Endothelial cell (in vitro differentiated cells): ENCODE data around the gene GOLGA1. TPM values are rescaled to one million over a fixed set of nuclear protein-coding genes. Genes with fewer than 3 reads are reported as not detected.
"Not testable (repeated sequence)": the region's sequence is repeated elsewhere in the genome, so short reads cannot be mapped to it uniquely, and the experiment has no call there.

Experiments
- DNase-seq: peaks from one replicate; pipeline ENCODE4 v3.0.0; 2021; ENCODE audit warnings: low spot score
- H3K27ac Mint-ChIP-seq: one replicate; pipeline ENCODE4 v1.8.0; 2021; ENCODE audit warnings: mixed read lengths, inconsistent platforms; ENCODE audit not compliant: unreplicated experiment
- H3K27me3 Mint-ChIP-seq: one replicate; pipeline ENCODE4 v1.8.0; 2021; ENCODE audit warnings: mild to moderate bottlenecking, moderate library complexity, mixed read lengths, inconsistent platforms; ENCODE audit not compliant: unreplicated experiment
- H3K36me3 Mint-ChIP-seq: one replicate; pipeline ENCODE4 v1.8.0; 2021; ENCODE audit warnings: mild to moderate bottlenecking, low read depth, mixed read lengths, inconsistent platforms; ENCODE audit not compliant: unreplicated experiment
- H3K4me1 Mint-ChIP-seq: one replicate; pipeline ENCODE4 v1.8.0; 2021; ENCODE audit warnings: mild to moderate bottlenecking, mixed read lengths, inconsistent platforms; ENCODE audit not compliant: unreplicated experiment
- H3K4me3 Mint-ChIP-seq: one replicate; pipeline ENCODE4 v1.8.0; 2021; ENCODE audit warnings: mild to moderate bottlenecking, mixed read lengths, inconsistent platforms; ENCODE audit not compliant: unreplicated experiment
- H3K9me3 Mint-ChIP-seq: one replicate; pipeline ENCODE4 v1.8.0; 2021; ENCODE audit warnings: mixed read lengths, inconsistent platforms; ENCODE audit not compliant: unreplicated experiment
- total RNA-seq: library from RNA; stranded (reverse); fragmentation: NEBNext Ultra II Directional; extraction: Animal tissue kit (Norgen Biotek cat#: 25700); gene quantifications from one replicate; pipeline ENCODE4 v1.2.1, GENCODE V29; 2021; ENCODE audit not compliant: unreplicated experiment
- TF ChIP-seq, protein P1 (sequence below): fragments of 200-600 bp; sonication (generic); IDR thresholded peaks from one replicate; pipeline ENCODE4 v1.5.0; 2021; ENCODE audit warnings: antibody characterized with exemption; ENCODE audit not compliant: unreplicated experiment

Gene GOLGA1
- total RNA-seq, 1 donor from 2014 or later = 14.8 TPM

DNA sequence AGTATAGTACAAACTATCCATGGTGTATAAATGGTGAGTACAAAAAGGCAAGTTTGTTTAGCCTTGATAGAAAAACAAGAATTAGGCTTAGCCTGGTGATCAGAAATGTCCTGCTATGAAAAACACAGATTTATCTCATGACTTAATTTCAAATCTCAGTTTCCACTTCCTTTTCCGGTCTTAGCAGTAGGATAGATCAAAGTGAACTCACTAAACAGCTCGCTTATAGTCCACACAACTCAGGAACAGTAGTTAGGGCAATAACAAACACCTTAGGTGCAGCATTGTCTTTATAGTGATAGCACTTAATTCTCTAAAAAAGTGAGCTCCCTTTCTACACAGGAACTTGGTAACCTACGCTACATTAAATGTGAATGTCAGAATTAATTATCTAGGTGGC is 11.4 kb downstream of the GOLGA1 start:
- TF ChIP-seq, protein P1, sequence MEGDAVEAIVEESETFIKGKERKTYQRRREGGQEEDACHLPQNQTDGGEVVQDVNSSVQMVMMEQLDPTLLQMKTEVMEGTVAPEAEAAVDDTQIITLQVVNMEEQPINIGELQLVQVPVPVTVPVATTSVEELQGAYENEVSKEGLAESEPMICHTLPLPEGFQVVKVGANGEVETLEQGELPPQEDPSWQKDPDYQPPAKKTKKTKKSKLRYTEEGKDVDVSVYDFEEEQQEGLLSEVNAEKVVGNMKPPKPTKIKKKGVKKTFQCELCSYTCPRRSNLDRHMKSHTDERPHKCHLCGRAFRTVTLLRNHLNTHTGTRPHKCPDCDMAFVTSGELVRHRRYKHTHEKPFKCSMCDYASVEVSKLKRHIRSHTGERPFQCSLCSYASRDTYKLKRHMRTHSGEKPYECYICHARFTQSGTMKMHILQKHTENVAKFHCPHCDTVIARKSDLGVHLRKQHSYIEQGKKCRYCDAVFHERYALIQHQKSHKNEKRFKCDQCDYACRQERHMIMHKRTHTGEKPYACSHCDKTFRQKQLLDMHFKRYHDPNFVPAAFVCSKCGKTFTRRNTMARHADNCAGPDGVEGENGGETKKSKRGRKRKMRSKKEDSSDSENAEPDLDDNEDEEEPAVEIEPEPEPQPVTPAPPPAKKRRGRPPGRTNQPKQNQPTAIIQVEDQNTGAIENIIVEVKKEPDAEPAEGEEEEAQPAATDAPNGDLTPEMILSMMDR = no peak
- Mint-ChIP-seq H3K36me3 (peaks cover 5% of the 10 kb centered on the region), H3K4me3 (no peak overlapping the region), H3K27ac (no peak overlapping the region), H3K27me3 (peaks cover 1% of the 10 kb centered on the region), H3K4me1 (no peaks in the 10 kb centered on the region), H3K9me3 (no peaks in the 10 kb centered on the region)
- DNase-seq = no peak

- TF ChIP-seq, protein P1 = no peak
- no peak overlapping the region for H3K4me3 Mint-ChIP-seq
- no peaks in the 10 kb centered on the region for H3K4me1 Mint-ChIP-seq
- H3K27ac Mint-ChIP-seq = no peak overlapping the region
- H3K27me3 Mint-ChIP-seq = peaks cover 1% of the 10 kb centered on the region
- peaks cover 5% of the 10 kb centered on the region for H3K36me3 Mint-ChIP-seq
- no peak for DNase-seq
- H3K9me3 Mint-ChIP-seq = no peaks in the 10 kb centered on the region
Measured at GRCh38 chr9:124928116-124928515, 12.8 kb downstream of the GOLGA1 start.

GRCh38 chr9:124920394-124920793 is 20.5 kb downstream of the GOLGA1 start:
- not testable (repeated sequence) for H3K27me3 Mint-ChIP-seq, H3K4me1 Mint-ChIP-seq, H3K9me3 Mint-ChIP-seq, DNase-seq, H3K36me3 Mint-ChIP-seq, H3K4me3 Mint-ChIP-seq, H3K27ac Mint-ChIP-seq

- H3K27me3 Mint-ChIP-seq = no peaks in the 10 kb centered on the region
- no peak for DNase-seq
- H3K36me3 Mint-ChIP-seq = peaks cover 34% of the 10 kb centered on the region
- no peaks in the 10 kb centered on the region for H3K4me1 Mint-ChIP-seq
- TF ChIP-seq, protein P1 = no peak
- H3K9me3 Mint-ChIP-seq = no peaks in the 10 kb centered on the region
- no peak overlapping the region for H3K27ac Mint-ChIP-seq
- H3K4me3 Mint-ChIP-seq = no peak overlapping the region
Measured at GRCh38 chr9:124914753-124915405, 26.0 kb downstream of the GOLGA1 start.

DNA sequence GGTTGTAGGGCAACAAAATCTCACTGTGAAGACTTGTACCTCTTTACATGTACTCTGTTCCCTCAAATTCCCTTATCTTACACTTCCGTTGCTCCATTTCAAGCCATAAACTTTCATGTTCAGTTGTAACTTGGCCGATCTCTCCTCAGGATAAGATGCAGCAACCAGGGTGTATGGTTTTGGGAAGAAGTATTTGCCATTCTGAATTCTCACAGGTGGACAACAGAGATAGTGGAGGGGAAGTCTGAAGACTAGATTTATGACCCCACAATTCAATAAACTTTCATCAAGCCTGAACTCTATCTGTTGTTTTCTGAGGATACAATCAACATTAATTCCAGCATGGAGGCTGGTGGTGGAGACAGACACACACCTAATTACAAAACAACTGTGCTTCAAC is 27.5 kb downstream of the GOLGA1 start:
- TF ChIP-seq, protein P1 = no peak
- Mint-ChIP-seq H3K9me3 (no peaks in the 10 kb centered on the region), H3K4me3 (no peak overlapping the region), H3K36me3 (peaks cover 26% of the 10 kb centered on the region), H3K4me1 (no peaks in the 10 kb centered on the region), H3K27ac (no peak overlapping the region), H3K27me3 (no peaks in the 10 kb centered on the region)
- DNase-seq = no peak
